HepG2 (cell line): ENCODE results near the gene ITPK1.

Source experiments
- EHMT2 ChIP-seq: fragments of 200-600 bp; sonication (generic); IDR thresholded peaks from 2 replicates; pipeline ENCODE4 v1.7.0; 2017; ENCODE audit warnings: antibody characterized with exemption, low read depth, low read length, borderline replicate concordance
- EZH2 ChIP-seq: conservative IDR thresholded peaks from 2 replicates; pipeline ENCODE4 v1.6.1; 2012; ENCODE audit warnings: mild to moderate bottlenecking, low read depth, low read length, moderate library complexity
- FOXK2 ChIP-seq: fragments of 450-650 bp; IDR thresholded peaks from 2 replicates; pipeline ENCODE4 v1.6.1; 2016
- PHF8 ChIP-seq: sonication (generic); formaldehyde crosslinking; IDR thresholded peaks from 2 replicates; pipeline ENCODE4 v1.5.0; 2020; ENCODE audit warnings: missing genetic modification reagents
- RAD21 ChIP-seq: fragments of 450-650 bp; formaldehyde crosslinking; IDR thresholded peaks from 2 replicates; pipeline ENCODE4 v1.5.0; 2020; ENCODE audit warnings: mild to moderate bottlenecking
- TBP ChIP-seq: sonication (generic); formaldehyde crosslinking; IDR thresholded peaks from 2 replicates; pipeline ENCODE4 v1.5.0; 2020; ENCODE audit warnings: missing genetic modification reagents
- ZNF24 ChIP-seq: fragments of 450-650 bp; IDR thresholded peaks from 2 replicates; pipeline ENCODE4 v1.6.1; 2017; ENCODE audit warnings: antibody characterized with exemption, mild to moderate bottlenecking
- ZSCAN31 ChIP-seq: sonication (generic); formaldehyde crosslinking; IDR thresholded peaks from 2 replicates; pipeline ENCODE4 v1.5.0; 2020; ENCODE audit warnings: low read depth, mild to moderate bottlenecking, missing genetic modification reagents
- TF ChIP-seq, protein P1 (sequence below): sonication (generic); formaldehyde crosslinking; IDR thresholded peaks from 2 replicates; pipeline ENCODE4 v1.5.0; 2020; ENCODE audit warnings: missing genetic modification reagents
- TF ChIP-seq, protein P2 (sequence below): sonication (generic); formaldehyde crosslinking; IDR thresholded peaks from 2 replicates; pipeline ENCODE4 v1.4.0; 2020; ENCODE audit warnings: missing genetic modification reagents
- TF ChIP-seq, protein P3 (sequence below), 2 experiments: fragments of 450-650 bp in 1 of 2; sonication (generic) in 1 of 2; formaldehyde crosslinking; IDR thresholded peaks; 2 replicates each; pipeline versions ENCODE4 v1.5.0 to v1.8.0; 2020 to 2022; ENCODE audit warnings: mild to moderate bottlenecking in 1 of 2, missing genetic modification reagents in 1 of 2

DNA sequence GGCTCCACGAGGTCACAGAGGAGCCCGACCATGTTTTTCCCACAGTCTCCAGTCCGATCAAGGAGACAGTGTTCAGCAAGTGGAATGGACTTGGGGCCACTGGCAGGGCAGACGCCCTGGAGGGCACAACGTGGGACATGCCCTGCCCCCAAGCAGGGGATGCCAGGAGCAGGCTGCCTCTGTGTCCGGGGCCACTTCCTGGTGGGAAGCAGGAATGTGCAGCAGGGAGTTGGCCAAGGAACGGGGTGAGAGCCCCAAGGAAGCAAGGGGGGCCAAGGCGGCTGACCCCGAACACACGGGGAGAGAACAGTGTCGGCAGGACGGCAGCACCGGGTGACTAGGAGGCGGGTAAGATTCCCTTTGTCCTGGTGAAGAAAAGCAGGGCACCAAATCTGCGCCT lies 100.2 kb downstream of the ITPK1 start:
- TF ChIP-seq, protein P1, sequence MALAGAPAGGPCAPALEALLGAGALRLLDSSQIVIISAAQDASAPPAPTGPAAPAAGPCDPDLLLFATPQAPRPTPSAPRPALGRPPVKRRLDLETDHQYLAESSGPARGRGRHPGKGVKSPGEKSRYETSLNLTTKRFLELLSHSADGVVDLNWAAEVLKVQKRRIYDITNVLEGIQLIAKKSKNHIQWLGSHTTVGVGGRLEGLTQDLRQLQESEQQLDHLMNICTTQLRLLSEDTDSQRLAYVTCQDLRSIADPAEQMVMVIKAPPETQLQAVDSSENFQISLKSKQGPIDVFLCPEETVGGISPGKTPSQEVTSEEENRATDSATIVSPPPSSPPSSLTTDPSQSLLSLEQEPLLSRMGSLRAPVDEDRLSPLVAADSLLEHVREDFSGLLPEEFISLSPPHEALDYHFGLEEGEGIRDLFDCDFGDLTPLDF (CRISPR knock-in tag): no peak
- TF ChIP-seq FOXK2: no peak
- TF ChIP-seq PHF8 (CRISPR knock-in tag): no peak
- TF ChIP-seq RAD21: no peak
- no peak for TF ChIP-seq TBP
- no peak for TF ChIP-seq EZH2
- TF ChIP-seq, protein P2, sequence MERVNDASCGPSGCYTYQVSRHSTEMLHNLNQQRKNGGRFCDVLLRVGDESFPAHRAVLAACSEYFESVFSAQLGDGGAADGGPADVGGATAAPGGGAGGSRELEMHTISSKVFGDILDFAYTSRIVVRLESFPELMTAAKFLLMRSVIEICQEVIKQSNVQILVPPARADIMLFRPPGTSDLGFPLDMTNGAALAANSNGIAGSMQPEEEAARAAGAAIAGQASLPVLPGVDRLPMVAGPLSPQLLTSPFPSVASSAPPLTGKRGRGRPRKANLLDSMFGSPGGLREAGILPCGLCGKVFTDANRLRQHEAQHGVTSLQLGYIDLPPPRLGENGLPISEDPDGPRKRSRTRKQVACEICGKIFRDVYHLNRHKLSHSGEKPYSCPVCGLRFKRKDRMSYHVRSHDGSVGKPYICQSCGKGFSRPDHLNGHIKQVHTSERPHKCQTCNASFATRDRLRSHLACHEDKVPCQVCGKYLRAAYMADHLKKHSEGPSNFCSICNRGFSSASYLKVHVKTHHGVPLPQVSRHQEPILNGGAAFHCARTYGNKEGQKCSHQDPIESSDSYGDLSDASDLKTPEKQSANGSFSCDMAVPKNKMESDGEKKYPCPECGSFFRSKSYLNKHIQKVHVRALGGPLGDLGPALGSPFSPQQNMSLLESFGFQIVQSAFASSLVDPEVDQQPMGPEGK (CRISPR knock-in tag): no peak
- TF ChIP-seq, protein P3, sequence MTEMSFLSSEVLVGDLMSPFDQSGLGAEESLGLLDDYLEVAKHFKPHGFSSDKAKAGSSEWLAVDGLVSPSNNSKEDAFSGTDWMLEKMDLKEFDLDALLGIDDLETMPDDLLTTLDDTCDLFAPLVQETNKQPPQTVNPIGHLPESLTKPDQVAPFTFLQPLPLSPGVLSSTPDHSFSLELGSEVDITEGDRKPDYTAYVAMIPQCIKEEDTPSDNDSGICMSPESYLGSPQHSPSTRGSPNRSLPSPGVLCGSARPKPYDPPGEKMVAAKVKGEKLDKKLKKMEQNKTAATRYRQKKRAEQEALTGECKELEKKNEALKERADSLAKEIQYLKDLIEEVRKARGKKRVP (CRISPR knock-in tag; IDR thresholded peaks at IDR 0.05): no peak
- TF ChIP-seq ZNF24: no peak
- TF ChIP-seq ZSCAN31 (CRISPR knock-in tag): no peak
- TF ChIP-seq EHMT2: no peak
